ENCODE measurements around the gene XPC.

The XPC gene

GRCh38 chr3:14144423-14145075, 33.9 kb downstream of the XPC start:
- TF ChIP-seq ZBTB7A (IDR thresholded peaks at IDR 0.05; ENCODE audit: low read depth) (no peak), CEBPB (IDR thresholded peaks at IDR 0.05) (peak; percentile 76)

DNA sequence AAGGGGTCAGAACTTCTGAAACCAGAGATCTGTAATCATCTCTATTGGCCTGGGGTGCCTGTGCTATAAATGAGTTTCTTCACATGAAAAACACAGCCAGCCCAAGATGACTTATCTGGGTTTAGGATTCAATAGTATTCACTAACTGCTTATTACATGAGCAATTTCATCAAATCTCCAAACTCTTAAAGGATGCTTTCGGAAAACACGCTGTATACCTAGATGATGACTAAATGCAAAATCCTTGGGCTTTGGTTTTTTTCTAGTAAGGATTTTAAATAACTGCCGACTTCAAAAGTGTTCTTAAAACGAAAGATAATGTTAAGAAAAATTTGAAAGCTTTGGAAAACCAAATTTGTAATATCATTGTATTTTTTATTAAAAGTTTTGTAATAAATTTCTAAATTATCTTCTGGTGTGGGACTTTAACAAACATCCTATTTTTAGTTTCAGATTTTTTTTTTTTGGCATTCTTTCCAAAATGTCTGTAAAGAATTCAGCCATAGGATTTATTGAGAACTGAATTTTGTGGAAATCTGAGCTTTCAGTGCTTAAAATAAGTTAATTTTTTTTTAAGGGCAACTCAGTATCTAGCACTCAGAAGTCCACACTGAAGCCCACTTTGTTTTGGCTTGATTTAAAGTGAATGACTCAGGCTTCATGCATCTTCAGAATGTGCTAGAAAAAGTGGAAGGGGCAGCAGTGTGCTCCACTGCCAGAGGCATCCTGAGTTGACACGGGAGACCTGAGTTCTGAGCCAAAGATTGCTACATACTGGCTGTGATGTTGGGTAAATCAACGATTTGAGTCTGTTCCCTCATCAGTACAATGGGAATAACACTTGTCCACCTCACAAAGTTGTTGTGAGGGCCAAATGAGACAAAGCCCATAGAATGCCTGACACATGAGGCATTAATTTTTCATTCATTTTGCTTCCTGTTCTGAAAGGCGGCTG, 34.9 kb downstream of the XPC start:
- TF ChIP-seq CEBPB (IDR thresholded peaks at IDR 0.05) (peak; percentile 33; the same call in 1 of the 2 replicates), REST (IDR thresholded peaks at IDR 0.05; ENCODE audit: low read depth) (no peak), TEAD4 (IDR thresholded peaks at IDR 0.05) (0 out of 2 replicates have a peak, but pooled peaks have one; percentile 26), ZBTB7A (IDR thresholded peaks at IDR 0.05; ENCODE audit: low read depth) (no peak)
- TF ChIP-seq, protein P1, sequence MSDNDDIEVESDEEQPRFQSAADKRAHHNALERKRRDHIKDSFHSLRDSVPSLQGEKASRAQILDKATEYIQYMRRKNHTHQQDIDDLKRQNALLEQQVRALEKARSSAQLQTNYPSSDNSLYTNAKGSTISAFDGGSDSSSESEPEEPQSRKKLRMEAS (IDR thresholded peaks at IDR 0.05): no peak

DNA sequence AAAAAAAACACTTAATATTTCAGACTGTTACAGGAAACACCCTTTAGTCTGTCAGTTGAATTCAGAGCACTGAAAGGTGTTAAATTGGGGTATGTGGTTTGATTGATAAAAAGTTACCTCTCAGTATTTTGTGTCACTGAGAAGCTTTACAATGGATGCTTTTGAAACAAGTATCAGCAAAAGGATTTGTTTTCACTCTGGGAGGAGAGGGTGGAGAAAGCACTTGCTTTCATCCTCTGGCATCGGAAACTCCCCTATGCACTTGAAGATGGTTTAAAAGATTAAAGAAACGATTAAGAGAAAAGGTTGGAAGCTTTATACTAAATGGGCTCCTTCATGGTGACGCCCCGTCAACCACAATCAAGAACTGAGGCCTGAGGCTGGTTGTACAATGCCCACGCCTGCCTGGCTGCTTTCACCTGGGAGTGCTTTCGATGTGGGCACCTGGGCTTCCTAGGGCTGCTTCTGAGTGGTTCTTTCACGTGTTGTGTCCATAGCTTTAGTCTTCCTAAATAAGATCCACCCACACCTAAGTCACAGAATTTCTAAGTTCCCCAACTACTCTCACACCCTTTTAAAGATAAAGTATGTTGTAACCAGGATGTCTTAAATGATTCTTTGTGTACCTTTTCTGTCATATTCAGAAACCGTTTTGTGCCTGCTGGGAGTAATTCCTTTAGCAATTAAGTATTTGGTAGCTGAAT, 35.7 kb downstream of the XPC start:
- TF ChIP-seq USF1 (IDR thresholded peaks at IDR 0.05) (no peak), TAF1 (IDR thresholded peaks at IDR 0.05; ENCODE audit: low read depth) (no peak), CREB1 (IDR thresholded peaks at IDR 0.05; ENCODE audit: low read depth) (no peak), ZBTB7A (IDR thresholded peaks at IDR 0.05; ENCODE audit: low read depth) (no peak), CEBPB (IDR thresholded peaks at IDR 0.05) (no peak), EGR1 (IDR thresholded peaks at IDR 0.05) (no peak), YY1 (IDR thresholded peaks at IDR 0.05; ENCODE audit: low read depth) (no peak), TCF12 (IDR thresholded peaks at IDR 0.05; ENCODE audit: low read depth) (no peak), EP300 (IDR thresholded peaks at IDR 0.05; ENCODE audit: borderline replicate concordance) (no peak), RAD21 (IDR thresholded peaks at IDR 0.05; ENCODE audit: low read depth) (no peak), REST (IDR thresholded peaks at IDR 0.05; ENCODE audit: low read depth) (no peak)
- TF ChIP-seq, protein P1 (IDR thresholded peaks at IDR 0.05): no peak

- TF ChIP-seq USF1 (IDR thresholded peaks at IDR 0.05) (no peak), TEAD4 (IDR thresholded peaks at IDR 0.05) (no peak), EP300 (IDR thresholded peaks at IDR 0.05; ENCODE audit: borderline replicate concordance) (no peak), REST (IDR thresholded peaks at IDR 0.05; ENCODE audit: low read depth) (no peak)
Observed at GRCh38 chr3:14141602-14142341, 36.6 kb downstream of the XPC start.

Measured in Ishikawa (cell line).